Measurements from ENCODE around the gene ZDHHC7.
"Not testable (repeated sequence)": the region's sequence is repeated elsewhere in the genome, so short reads cannot be mapped to it uniquely, and the experiment has no call there.

ZDHHC7 gene

GRCh38 chr16:84949772-84950436 lies 61.4 kb downstream of the ZDHHC7 start:
- DNase-seq (ENCODE audit: low spot score in 2 of 2) = no peak
- ATAC-seq (ENCODE audit: low read depth) = no peak
- Mint-ChIP-seq H3K4me1 (peaks cover 2% of the 10 kb centered on the region), H3K36me3 (no peaks in the 10 kb centered on the region), H3K27me3 (peaks cover 7% of the 10 kb centered on the region), H3K27ac (no peak overlapping the region), H3K9me3 (no peaks in the 10 kb centered on the region), H3K4me3 (no peak overlapping the region)

DNA sequence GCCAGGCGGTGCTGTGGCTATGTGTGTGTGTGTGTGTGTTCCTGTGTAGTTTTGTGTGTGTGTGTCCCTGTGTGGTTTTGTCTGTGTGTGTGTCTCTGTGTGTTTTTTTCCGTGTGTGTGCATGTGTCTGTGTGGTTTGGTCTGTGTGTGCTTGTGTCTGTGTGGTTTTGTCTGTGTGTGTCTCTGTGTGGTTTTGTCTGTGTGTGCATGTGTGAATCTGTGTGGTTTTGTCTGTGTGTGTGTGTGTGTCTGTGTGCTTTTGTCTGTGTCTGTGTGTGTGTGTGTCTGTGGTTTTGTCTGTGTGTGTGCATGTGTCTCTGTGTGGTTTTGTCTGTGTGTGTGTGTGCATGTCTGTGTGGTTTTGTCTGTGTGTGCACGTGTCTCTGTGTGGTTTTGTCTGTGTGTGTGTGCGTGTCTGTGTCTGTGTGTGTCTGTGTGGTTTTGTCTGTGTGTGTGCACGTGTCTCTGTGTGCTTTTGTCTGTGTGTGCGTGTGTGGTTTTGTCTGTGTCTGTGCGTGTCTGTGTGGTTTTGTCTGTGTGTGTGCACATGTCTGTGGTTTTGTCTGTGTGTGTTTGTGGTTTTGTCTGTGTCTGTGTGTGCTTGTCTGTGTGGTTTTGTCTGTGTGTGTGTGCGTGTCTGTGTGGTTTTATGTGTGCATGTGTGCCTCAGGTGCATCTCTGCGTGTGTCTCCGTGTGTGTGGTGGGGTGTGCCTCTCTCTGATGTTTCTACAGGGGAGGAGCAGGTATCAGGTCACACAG lies 62.3 kb downstream of the ZDHHC7 start:
- H3K4me1 Mint-ChIP-seq = peaks cover 2% of the 10 kb centered on the region
- H3K4me3 Mint-ChIP-seq = no peak overlapping the region
- H3K27ac Mint-ChIP-seq = no peak overlapping the region
- H3K36me3 Mint-ChIP-seq = no peaks in the 10 kb centered on the region
- no peaks in the 10 kb centered on the region for H3K9me3 Mint-ChIP-seq
- no peak for ATAC-seq (ENCODE audit: low read depth)
- no peak for DNase-seq (ENCODE audit: low spot score in 2 of 2)
- peaks cover 9% of the 10 kb centered on the region for H3K27me3 Mint-ChIP-seq

DNA sequence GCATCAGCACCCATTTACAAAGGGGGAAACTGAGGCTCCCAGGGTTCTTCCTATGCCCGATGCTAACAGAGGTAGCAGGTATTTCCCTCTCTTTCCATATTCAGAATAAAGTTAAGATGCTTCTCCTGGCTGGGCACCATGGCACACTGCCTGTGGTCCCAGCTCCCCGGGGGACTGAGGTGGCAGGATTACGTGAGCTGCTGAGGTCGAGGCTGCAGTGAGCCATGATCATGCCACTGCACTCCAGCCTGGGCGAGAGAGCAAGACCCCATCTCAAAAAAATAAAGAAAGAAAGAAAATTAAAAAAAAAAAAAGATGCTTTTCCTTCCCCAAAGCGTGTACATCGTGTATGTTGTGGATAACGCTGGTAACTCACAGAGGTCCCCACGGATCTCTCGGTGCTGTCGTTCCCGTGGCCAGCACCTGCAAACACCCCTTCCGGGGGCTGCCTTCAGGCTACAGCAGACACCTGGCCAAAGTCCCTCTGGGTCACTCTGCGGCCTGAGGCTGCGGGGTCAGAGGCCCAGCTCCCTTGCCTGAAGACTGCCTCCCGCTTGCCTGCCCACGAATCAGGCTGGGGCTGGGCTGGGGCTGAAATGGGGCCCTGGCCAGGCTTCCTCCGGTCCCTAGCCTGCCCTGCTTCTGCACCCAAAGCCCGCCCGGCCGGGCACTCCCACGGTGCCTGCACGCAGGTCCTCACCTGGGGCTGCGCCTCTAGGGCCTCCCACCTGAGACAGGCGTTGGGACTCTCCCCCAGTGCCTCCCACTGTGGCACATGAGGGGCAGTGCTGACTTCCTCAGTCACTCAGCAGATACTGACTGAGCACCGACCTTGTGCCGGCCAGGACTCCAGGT lies 63.1 kb downstream of the ZDHHC7 start:
- no peak for DNase-seq (ENCODE audit: low spot score in 2 of 2)
- H3K4me1 Mint-ChIP-seq = peaks cover 2% of the 10 kb centered on the region
- no peaks in the 10 kb centered on the region for H3K36me3 Mint-ChIP-seq
- no peak overlapping the region for H3K27ac Mint-ChIP-seq
- no peaks in the 10 kb centered on the region for H3K9me3 Mint-ChIP-seq
- peak; percentile 46 for ATAC-seq (ENCODE audit: low read depth)
- no peak overlapping the region for H3K4me3 Mint-ChIP-seq
- H3K27me3 Mint-ChIP-seq = peaks cover 9% of the 10 kb centered on the region

- Mint-ChIP-seq H3K9me3 (no peaks in the 10 kb centered on the region), H3K27me3 (peaks cover 11% of the 10 kb centered on the region), H3K27ac (no peak overlapping the region), H3K4me1 (no peaks in the 10 kb centered on the region), H3K4me3 (no peak overlapping the region), H3K36me3 (no peaks in the 10 kb centered on the region)
- no peak for DNase-seq (ENCODE audit: low spot score in 2 of 2)
- no peak for ATAC-seq (ENCODE audit: low read depth)
Observed at GRCh38 chr16:84947022-84947421, 64.3 kb downstream of the ZDHHC7 start.

DNA sequence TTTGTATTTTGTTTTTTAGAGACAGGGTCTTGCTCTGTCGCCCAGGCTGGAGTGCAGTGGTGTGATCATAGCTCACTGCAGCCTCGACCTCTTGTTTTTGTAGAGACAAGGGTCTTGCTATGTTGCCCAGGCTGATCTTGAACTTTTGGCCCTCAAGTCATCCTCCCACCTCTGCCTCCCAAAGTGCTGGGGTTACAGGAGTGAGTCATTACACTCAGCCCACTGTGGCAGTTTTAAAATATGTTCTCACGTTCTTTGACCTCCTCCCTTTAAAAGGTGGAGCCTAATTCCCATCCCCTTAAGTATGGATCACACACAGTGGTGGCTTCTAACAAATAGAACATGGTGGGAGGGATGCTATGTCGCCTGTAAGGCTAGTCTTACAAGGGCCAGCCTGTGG lies 67.7 kb downstream of the ZDHHC7 start:
- H3K27ac Mint-ChIP-seq = no peak overlapping the region
- ATAC-seq (ENCODE audit: low read depth) (no peak), DNase-seq (ENCODE audit: low spot score in 2 of 2) (no peak)
- H3K4me1 Mint-ChIP-seq = no peaks in the 10 kb centered on the region
- no peak overlapping the region for H3K4me3 Mint-ChIP-seq
- H3K27me3 Mint-ChIP-seq = peaks cover 9% of the 10 kb centered on the region
- H3K9me3 Mint-ChIP-seq = no peaks in the 10 kb centered on the region
- no peaks in the 10 kb centered on the region for H3K36me3 Mint-ChIP-seq

DNA sequence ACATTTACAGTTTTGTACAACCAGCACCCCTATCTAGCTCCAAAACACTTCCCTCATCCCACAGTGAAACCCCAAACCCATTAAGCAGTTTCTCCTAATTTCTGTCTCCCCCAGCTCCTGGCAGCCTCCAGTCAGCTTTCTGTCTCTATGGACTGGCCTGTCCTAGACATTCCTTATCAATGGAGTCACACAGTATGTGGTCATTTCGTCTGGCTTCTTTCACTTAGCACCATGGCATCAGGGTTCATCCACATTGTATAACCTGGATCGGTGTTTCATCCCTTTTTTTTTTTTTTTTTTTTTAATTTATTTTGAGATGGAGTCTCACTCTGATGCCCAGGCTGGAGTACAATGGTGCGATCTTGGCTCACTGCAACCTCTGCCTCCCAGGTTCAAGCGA lies 68.5 kb downstream of the ZDHHC7 start:
- Mint-ChIP-seq H3K27me3 (peaks cover 9% of the 10 kb centered on the region), H3K36me3 (no peaks in the 10 kb centered on the region), H3K4me3 (no peak overlapping the region), H3K27ac (no peak overlapping the region), H3K9me3 (no peaks in the 10 kb centered on the region), H3K4me1 (no peaks in the 10 kb centered on the region)
- ATAC-seq (ENCODE audit: low read depth) = no peak
- no peak for DNase-seq (ENCODE audit: low spot score in 2 of 2)

DNA sequence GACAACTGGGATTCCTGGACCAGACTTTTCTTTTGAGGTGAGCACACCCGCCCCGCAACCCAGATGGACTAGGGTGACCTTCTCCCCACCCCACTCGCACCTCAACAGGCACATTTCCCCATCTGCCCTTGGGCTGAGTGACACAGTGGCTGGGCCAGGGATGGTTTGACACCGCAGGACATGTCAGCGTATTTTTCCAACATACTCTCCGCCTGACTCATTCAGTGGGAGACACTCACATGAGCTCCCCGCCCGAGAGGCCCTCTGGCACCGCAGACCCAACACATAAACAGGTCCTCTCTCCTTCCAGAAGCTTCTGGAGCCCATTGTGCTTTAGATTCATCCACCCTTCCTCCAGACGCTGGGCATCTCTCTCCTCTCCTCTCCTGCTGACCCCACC lies 69.4 kb downstream of the ZDHHC7 start:
- no peak overlapping the region for H3K4me3 Mint-ChIP-seq
- H3K9me3 Mint-ChIP-seq = no peaks in the 10 kb centered on the region
- DNase-seq (ENCODE audit: low spot score in 2 of 2) (no peak), ATAC-seq (ENCODE audit: low read depth) (no peak)
- no peaks in the 10 kb centered on the region for H3K4me1 Mint-ChIP-seq
- no peaks in the 10 kb centered on the region for H3K36me3 Mint-ChIP-seq
- H3K27ac Mint-ChIP-seq = no peak overlapping the region
- peaks cover 9% of the 10 kb centered on the region for H3K27me3 Mint-ChIP-seq

DNA sequence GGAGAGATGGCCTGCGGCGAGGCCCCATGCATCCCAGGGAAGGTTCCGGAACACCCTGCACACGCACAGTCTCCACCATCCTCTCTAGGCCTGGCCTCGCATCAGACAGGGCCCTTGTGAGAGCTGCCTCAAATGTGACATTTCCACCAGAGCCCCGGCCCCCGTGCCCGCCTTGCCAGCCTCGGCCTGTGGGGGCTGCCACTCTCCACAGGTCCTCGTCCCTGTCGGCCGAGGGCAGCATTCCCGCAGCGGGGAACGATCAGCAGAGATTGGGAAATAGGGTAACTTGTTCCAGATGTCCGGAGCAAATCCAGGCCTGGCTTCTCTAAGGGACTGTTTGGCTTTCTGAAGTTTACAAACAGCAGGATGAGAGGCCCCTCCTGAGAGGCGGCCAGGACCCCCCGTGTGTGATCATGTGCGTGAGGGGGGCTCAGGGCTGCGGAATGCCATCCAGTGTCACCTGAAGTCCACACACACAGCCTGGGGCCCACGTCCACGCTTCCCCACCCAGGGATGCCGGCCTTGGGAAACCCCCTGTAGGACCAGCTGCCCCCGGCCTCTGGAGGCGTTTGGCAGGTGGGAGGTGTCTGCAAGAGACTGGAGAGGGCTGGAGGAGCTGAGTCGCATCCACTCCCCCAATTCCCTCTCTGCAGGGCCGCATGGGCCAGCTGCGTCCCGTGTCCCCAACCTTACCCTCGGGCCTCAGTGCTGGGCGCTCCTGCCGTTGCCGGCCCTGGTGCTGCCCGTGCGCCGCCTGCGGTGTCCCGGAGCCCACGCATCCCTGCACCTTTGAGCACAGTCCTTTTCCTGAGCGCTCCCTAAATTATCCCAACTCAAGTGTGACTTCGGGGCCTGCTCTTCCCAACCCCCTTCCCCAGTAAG lies 70.4 kb downstream of the ZDHHC7 start:
- H3K4me1 Mint-ChIP-seq = no peaks in the 10 kb centered on the region

GRCh38 chr16:84938616-84939015 lies 72.7 kb downstream of the ZDHHC7 start:
- H3K4me3 Mint-ChIP-seq; H3K4me1 Mint-ChIP-seq; H3K9me3 Mint-ChIP-seq; H3K27ac Mint-ChIP-seq; H3K36me3 Mint-ChIP-seq; DNase-seq (ENCODE audit: low spot score in 2 of 2); H3K27me3 Mint-ChIP-seq; ATAC-seq (ENCODE audit: low read depth): not testable (repeated sequence)

More for the DNA sequence above, 70.4 kb downstream of the ZDHHC7 start:
- peaks cover 9% of the 10 kb centered on the region for H3K27me3 Mint-ChIP-seq
- no peaks in the 10 kb centered on the region for H3K9me3 Mint-ChIP-seq
- DNase-seq (ENCODE audit: low spot score in 2 of 2) (no peak), ATAC-seq (ENCODE audit: low read depth) (no peak)
- no peak overlapping the region for H3K4me3 Mint-ChIP-seq
- no peaks in the 10 kb centered on the region for H3K36me3 Mint-ChIP-seq
- H3K27ac Mint-ChIP-seq = no peak overlapping the region

- Mint-ChIP-seq H3K4me3 (no peak overlapping the region), H3K27me3 (peaks cover 3% of the 10 kb centered on the region), H3K27ac (no peak overlapping the region), H3K4me1 (no peaks in the 10 kb centered on the region), H3K9me3 (no peaks in the 10 kb centered on the region), H3K36me3 (no peaks in the 10 kb centered on the region)
- ATAC-seq (ENCODE audit: low read depth) = no peak
- no peak for DNase-seq (ENCODE audit: low spot score in 2 of 2)
Observed at GRCh38 chr16:84937196-84938005, 73.9 kb downstream of the ZDHHC7 start.

DNA sequence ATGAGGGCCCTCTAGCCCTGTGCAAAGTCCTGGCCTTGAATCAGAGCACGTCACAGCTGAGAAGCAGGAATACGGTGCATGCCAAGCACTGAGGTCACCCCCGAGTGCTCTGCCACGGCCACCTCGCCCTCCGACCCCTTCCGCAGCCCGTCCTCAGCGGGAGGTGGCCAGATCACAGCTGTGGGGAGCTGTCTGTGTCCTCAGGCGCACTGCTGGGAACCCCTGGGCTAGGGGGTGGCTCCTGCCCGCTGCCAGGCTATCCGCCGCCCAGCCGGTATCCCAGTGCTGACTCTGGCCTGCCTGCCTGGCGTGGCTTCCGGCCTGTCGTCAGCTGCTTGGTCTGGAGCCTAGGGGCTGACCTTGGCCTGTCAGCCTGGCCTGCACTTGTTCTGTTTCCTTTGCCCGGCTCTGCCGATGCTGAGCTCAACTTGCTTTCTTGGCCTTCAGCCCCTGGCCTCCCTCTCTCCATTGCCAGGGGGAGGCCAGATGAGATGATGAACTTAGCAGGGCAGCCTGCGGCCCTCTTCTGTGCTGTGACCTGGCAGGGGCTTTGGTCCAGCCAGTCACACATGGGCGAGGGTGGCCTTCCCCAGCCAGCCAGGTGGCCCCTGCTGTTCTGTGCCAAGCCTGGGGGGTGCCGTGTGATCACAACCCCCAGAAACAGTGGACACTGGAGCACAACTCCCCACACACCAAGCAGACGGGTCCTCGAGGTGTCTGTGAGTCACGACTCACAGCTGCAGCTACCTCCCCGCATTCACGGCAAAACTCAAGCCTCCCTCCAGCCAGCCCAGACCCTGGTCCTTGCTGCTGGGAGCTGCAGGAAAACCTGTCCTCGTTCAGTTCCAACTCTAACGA lies 77.3 kb downstream of the ZDHHC7 start:
- Mint-ChIP-seq H3K36me3 (no peaks in the 10 kb centered on the region), H3K4me1 (no peaks in the 10 kb centered on the region), H3K4me3 (no peak overlapping the region), H3K27me3 (no peaks in the 10 kb centered on the region), H3K9me3 (no peaks in the 10 kb centered on the region), H3K27ac (no peak overlapping the region)
- ATAC-seq (ENCODE audit: low read depth) (no peak), DNase-seq (ENCODE audit: low spot score in 2 of 2) (no peak)

- no peaks in the 10 kb centered on the region for H3K4me1 Mint-ChIP-seq
- no peak overlapping the region for H3K27ac Mint-ChIP-seq
- no peak for DNase-seq (ENCODE audit: low spot score in 2 of 2)
- no peak for ATAC-seq (ENCODE audit: low read depth)
- no peaks in the 10 kb centered on the region for H3K9me3 Mint-ChIP-seq
- H3K27me3 Mint-ChIP-seq = no peaks in the 10 kb centered on the region
- no peaks in the 10 kb centered on the region for H3K36me3 Mint-ChIP-seq
- no peak overlapping the region for H3K4me3 Mint-ChIP-seq
Observed at GRCh38 chr16:84932681-84933080, 78.7 kb downstream of the ZDHHC7 start.

Data from memory B cell (primary cell).